GM19023 (cell line): ENCODE measurements around the gene FGF11.
A peak's percentile ranks its signal among the peaks of the same experiment; 100 is the strongest.

Source experiments
- ATAC-seq: cut with Tn5 transposase; IDR thresholded peaks from one replicate; pipeline ENCODE4 v1.9.1; 2021; ENCODE audit warnings: mild to moderate bottlenecking, moderate library complexity; ENCODE audit not compliant: unreplicated experiment

The FGF11 gene

GRCh38 chr17:7429722-7430121 lies 9.6 kb upstream of the FGF11 start:
- no peak for ATAC-seq

DNA sequence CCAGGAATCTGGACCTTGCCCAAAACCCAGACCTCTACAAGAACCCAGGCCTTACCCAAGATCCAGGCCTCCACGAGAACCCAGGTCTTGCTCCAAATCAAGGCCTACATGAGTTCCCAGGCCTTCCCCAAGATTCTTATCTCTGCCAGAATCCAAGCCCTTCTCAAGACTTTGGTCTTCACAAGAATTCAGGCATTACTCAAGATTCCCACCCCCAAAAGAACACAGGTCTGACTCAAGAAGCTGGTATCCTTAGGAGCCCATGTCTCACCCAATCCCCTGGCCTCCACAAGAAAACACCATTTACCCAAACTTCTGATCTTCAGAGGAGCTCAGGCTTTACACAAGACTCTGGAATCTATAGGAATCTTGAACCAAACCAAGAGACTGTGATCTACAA lies 8.1 kb upstream of the FGF11 start:
- no peak for ATAC-seq

- no peak for ATAC-seq
Measured at GRCh38 chr17:7432296-7432695, 7.0 kb upstream of the FGF11 start.

- peak; percentile 17 for ATAC-seq
Measured at GRCh38 chr17:7435676-7436555, 3.4 kb upstream of the FGF11 start.

GRCh38 chr17:7436556-7437368 lies 2.5 kb upstream of the FGF11 start:
- ATAC-seq = no peak

DNA sequence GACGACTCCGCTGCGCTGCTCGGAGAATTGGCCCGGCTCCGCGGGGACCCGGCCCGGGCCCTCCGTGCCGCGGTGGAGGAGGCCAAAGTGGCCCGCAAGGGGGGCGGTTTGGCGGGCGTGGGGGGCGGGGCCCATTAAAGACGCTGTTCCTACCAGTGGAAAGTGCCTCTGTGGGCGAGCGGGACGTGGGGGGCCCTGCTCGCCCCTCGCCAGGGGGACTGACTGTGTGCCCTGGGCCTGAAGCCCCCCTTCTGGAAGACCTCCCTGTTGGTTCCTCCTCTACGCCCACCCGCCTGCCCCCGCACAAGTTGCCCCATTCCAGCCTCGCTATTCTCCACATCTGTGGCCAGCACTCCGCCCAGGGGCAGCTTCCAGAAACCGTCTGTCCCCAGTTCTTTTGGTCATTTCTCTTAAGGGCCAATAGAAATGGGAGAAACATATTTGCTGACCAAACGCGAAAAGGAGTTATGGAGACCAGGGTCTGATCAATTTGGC lies 1.9 kb upstream of the FGF11 start:
- no peak for ATAC-seq

GRCh38 chr17:7437950-7438614 lies 1.2 kb upstream of the FGF11 start:
- no peak for ATAC-seq

- ATAC-seq = no peak
Measured at GRCh38 chr17:7438656-7439460, 454 bp upstream of the FGF11 start.

DNA sequence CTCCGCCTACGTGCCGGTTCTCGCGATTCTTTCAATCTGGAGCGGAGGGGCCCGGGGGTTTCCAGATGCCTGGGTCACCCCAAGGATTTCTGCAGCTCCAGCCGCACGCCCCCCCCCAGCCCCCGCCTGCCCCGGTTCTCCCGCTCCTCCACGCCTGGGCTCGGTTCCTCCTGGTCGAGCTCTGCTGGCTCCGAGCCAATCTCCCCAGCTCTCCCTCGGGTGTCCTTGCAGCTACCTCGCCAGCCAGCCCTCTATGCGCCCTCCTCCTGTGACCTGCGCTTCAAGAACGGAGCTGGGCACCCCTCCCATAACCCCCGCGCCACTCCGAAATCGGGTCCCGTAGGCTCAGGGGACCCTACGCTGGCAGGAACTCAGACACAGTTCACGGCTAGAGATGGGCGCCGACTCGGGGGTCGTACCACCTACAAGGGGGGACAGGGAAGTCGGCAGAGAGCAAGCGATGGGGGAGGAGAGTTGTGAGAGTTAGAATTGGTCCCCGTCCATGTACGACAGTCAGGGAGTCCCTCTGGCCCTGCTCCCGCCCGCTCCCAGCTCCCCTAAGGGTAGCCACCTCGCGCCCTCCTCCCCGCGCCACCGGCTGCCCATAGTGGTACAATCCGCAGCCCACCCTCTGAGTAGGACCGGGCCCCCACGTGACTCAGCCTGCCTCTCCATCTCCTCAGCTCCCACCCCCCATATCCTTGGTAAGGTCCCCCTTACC lies 961 bp downstream of the FGF11 start:
- no peak for ATAC-seq

DNA sequence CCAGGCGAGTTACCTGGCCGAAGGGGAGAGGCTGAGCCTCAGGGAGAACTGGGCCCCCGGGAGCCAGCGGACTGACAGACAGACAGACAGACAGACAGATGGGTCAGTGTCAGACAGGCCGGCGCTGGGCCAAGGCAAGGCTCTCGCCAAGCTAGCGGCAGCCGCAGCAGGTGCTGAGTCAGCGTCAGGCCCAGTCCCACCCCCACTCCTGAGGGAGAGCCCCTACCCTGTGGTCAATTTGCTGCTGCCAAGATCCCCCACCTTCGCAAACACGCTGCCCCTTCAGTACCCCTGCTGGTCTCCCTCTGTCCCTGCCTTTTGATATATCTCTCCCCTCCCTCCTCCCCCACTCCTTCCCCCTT lies 1.5 kb downstream of the FGF11 start:
- no peak for ATAC-seq

DNA sequence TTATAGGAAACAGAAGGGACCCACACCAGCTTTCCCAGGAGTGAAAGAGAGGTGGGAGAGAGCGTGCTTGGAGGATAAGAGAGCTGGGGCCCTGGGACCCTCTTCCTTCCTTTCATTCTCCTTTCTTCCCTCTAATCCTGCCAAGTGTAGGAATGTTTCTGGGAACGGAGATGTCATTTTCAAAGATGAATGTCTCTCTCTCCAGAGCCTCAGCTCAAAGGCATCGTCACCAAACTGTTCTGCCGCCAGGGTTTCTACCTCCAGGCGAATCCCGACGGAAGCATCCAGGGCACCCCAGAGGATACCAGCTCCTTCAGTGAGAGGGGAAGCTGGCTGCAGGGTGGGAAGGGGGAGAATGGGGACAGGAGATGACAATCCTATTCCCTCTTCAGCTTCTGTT lies 2.0 kb downstream of the FGF11 start:
- no peak for ATAC-seq

DNA sequence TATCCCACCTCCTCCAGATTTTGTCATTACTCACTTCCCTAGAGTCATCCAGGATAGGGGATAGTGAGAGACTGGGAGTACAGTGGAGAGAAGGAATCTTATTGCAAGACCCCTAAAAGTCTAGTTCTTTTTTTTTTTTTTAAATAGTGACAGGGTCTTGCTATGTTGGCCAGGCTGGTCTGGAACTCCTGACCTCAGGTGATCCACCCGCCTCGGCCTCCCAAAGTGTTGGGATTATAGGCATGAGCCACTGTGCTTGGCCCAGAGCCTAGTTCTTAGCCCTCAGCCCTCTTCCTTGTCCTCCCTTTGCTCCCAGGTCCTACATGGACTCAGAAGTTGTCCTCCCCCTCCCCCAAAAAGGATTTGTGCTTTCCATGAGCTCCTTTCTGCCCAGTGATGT lies 2.8 kb downstream of the FGF11 start:
- no peak for ATAC-seq

- no peak for ATAC-seq
Measured at GRCh38 chr17:7443499-7444485, 4.5 kb downstream of the FGF11 start.

- ATAC-seq = peak; percentile 50
Measured at GRCh38 chr17:7444682-7445618, 5.6 kb downstream of the FGF11 start, which contains the start of gene CHRNB1. Gene CHRNB1, plus strand, starts transcription at chr17:7445061. Its CDS starts 67 bp downstream, at chr17:7445128.

DNA sequence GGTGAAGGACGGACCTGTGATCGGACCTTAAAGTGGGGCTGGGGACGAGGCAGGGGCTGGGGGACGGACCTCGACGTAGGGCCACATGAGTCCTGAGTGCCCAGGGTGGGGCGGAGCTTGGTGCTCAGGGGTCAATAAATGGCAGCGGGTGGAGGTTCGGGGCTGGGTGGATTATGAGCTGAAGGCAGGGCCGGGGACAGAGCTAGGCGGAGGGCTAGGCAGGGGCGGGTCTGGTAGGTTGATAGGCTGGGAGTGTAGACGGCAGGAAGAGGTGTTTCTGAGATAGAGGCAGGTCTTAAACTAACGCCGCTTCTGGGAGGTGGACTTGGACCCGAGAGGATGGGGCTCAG lies 6.3 kb downstream of the FGF11 start:
- peak; percentile 29 for ATAC-seq

DNA sequence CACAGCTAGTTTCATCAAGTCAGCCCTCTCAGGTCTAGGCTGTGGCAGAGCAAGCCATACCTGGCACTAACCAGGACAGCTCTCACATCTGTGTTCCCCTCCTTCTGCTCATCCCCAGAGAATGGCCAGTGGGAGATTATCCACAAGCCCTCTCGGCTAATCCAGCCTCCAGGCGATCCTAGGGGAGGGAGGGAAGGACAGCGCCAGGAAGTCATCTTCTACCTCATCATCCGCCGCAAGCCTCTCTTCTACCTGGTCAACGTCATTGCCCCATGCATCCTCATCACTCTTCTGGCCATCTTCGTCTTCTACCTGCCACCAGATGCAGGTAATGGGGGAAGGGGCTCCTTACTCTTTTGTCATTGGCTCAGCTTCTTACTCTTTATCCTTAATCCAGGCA lies 9.1 kb downstream of the FGF11 start:
- no peak for ATAC-seq

GRCh38 chr17:7459961-7460545 lies 20.7 kb downstream of the FGF11 start:
- ATAC-seq = no peak
